ENCODE measurements around the gene WDFY2. TPM values are rescaled to one million over a fixed set of nuclear protein-coding genes. Genes with fewer than 3 reads are reported as not detected.

The WDFY2 gene
- total RNA-seq, 1 donor from 2014 or later = 16.2 TPM

GRCh38 chr13:51556740-51557139, 27.5 kb upstream of the WDFY2 start:
- FAIRE-seq = no peak
- no peak overlapping the region for H3K4me3 ChIP-seq (ENCODE audit: insufficient read depth, low read depth, low read length)

DNA sequence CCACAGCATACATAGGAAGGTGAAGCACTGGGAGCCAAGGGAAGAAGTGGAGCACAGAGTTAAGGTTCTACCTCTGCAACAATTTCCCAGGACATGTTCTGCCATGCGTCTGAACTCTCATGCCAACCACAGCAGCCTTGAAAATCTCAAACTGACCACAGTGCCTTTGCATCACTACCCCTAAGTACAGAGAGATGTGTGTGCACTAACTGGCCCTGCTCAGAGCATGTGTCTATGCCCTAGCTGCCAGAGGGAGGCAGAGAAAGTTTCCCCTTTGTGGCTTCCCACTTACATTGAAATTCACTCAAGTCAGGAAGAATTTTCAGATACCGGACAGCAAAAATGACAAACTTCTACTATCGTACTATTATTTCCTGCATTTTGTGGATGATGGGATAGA, 26.8 kb upstream of the WDFY2 start:
- H3K4me2 ChIP-seq (ENCODE audit: low read length) = peak overlapping the region; percentile 75
- no peak overlapping the region for H3K27ac ChIP-seq (ENCODE audit: low read depth, low read length)
- TF ChIP-seq EZH2 (IDR thresholded peaks at IDR 0.05; ENCODE audit: insufficient read depth, low read length) (no peak), CTCF (IDR thresholded peaks at IDR 0.05; ENCODE audit: insufficient read depth, low read depth, low read length) (no peak)
- peak overlapping the region; percentile 54 for H2AFZ ChIP-seq (ENCODE audit: low read depth, low read length)
- Mint-ChIP-seq H3K9me3 (ENCODE audit: unreplicated experiment) (no peaks in the 10 kb centered on the region), H3K4me1 (ENCODE audit: low read depth, unreplicated experiment) (peaks cover 19% of the 10 kb centered on the region), H3K36me3 (ENCODE audit: low read depth, unreplicated experiment) (no peaks in the 10 kb centered on the region), H3K4me3 (ENCODE audit: unreplicated experiment) (no peak overlapping the region), H3K27me3 (ENCODE audit: low read depth, unreplicated experiment) (no peaks in the 10 kb centered on the region), H3K27ac (ENCODE audit: unreplicated experiment) (no peak overlapping the region)
- FAIRE-seq = no peak
- H3K36me3 ChIP-seq (ENCODE audit: insufficient read depth, low read length) = no peaks in the 10 kb centered on the region
- DNase-seq (ENCODE audit: low read depth) = no peak
- no peaks in the 10 kb centered on the region for H3K27me3 ChIP-seq (ENCODE audit: insufficient read depth, low read length)
- H3K9ac ChIP-seq (ENCODE audit: low read length) = peak overlapping the region; percentile 11
- peaks cover 16% of the 10 kb centered on the region for H3K4me1 ChIP-seq (ENCODE audit: insufficient read depth, low read length)
- H4K20me1 ChIP-seq (ENCODE audit: insufficient read depth, low read length) = no peaks in the 10 kb centered on the region
- H3K79me2 ChIP-seq (ENCODE audit: insufficient read depth, low read length) = no peaks in the 10 kb centered on the region
- no peaks in the 10 kb centered on the region for H3K9me3 ChIP-seq (ENCODE audit: insufficient read depth, low read depth, low read length)
- H3K4me3 ChIP-seq (ENCODE audit: insufficient read depth, low read depth, low read length) = peak overlapping the region; percentile 12

More at GRCh38 chr13:51556740-51557139, 27.5 kb upstream of the WDFY2 start:
- Mint-ChIP-seq H3K4me3 (ENCODE audit: unreplicated experiment) (no peak overlapping the region), H3K9me3 (ENCODE audit: unreplicated experiment) (no peaks in the 10 kb centered on the region), H3K27ac (ENCODE audit: unreplicated experiment) (no peak overlapping the region), H3K27me3 (ENCODE audit: low read depth, unreplicated experiment) (no peaks in the 10 kb centered on the region), H3K4me1 (ENCODE audit: low read depth, unreplicated experiment) (peaks cover 13% of the 10 kb centered on the region), H3K36me3 (ENCODE audit: low read depth, unreplicated experiment) (no peaks in the 10 kb centered on the region)
- Histone ChIP-seq H3K4me2 (ENCODE audit: low read length) (no peak overlapping the region), H3K79me2 (ENCODE audit: insufficient read depth, low read length) (no peaks in the 10 kb centered on the region), H3K9me3 (ENCODE audit: insufficient read depth, low read depth, low read length) (no peaks in the 10 kb centered on the region), H3K9ac (ENCODE audit: low read length) (no peak overlapping the region), H3K36me3 (ENCODE audit: insufficient read depth, low read length) (no peaks in the 10 kb centered on the region), H3K4me1 (ENCODE audit: insufficient read depth, low read length) (peaks cover 16% of the 10 kb centered on the region), H3K27me3 (ENCODE audit: insufficient read depth, low read length) (no peaks in the 10 kb centered on the region), H4K20me1 (ENCODE audit: insufficient read depth, low read length) (no peaks in the 10 kb centered on the region), H3K27ac (ENCODE audit: low read depth, low read length) (no peak overlapping the region), H2AFZ (ENCODE audit: low read depth, low read length) (no peak overlapping the region)
- DNase-seq (ENCODE audit: low read depth) = no peak
- TF ChIP-seq CTCF (IDR thresholded peaks at IDR 0.05; ENCODE audit: insufficient read depth, low read depth, low read length) = no peak
- TF ChIP-seq EZH2 (IDR thresholded peaks at IDR 0.05; ENCODE audit: insufficient read depth, low read length) = no peak

DNA sequence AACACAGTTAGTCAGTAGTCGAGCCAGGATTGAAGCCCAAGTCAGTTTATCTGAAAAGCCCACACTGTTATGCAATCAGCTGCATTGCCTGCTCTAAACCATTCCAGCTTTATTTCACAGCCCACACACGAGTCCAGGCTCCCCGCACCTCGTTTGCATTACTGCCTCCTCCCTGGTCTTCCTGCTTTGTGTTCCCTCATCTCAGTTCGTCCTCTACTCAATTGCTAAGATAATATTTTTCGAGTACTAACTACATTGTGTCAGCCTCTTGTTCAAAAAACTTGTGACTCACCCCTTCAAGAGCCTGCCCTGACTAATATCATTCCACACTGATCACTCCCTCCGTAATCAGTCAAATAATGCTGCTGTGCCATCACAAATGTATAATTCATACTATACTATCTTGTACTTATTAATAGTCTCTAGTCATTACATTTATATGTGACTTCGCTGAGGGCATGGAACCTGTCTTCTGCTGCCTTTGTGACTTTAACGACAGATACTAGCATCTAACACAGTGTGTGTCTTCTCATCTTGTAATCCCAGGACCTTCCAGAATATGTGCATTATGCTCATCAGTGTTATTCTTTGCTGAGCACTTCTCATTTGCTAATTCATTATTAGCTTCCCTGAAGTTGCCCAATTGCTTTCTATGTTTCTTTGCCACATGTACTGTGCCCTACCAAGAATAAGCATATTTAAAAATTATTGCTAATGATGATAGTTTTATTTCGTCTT, 26.2 kb upstream of the WDFY2 start:
- TF ChIP-seq EZH2 (IDR thresholded peaks at IDR 0.05; ENCODE audit: insufficient read depth, low read length) (no peak), CTCF (IDR thresholded peaks at IDR 0.05; ENCODE audit: insufficient read depth, low read depth, low read length) (no peak)
- Histone ChIP-seq H3K36me3 (ENCODE audit: insufficient read depth, low read length) (no peaks in the 10 kb centered on the region), H3K27ac (ENCODE audit: low read depth, low read length) (no peak overlapping the region), H3K4me1 (ENCODE audit: insufficient read depth, low read length) (peaks cover 16% of the 10 kb centered on the region), H3K4me3 (ENCODE audit: insufficient read depth, low read depth, low read length) (peak overlapping the region; percentile 12), H3K27me3 (ENCODE audit: insufficient read depth, low read length) (no peaks in the 10 kb centered on the region), H3K79me2 (ENCODE audit: insufficient read depth, low read length) (no peaks in the 10 kb centered on the region), H3K9me3 (ENCODE audit: insufficient read depth, low read depth, low read length) (no peaks in the 10 kb centered on the region), H4K20me1 (ENCODE audit: insufficient read depth, low read length) (no peaks in the 10 kb centered on the region), H3K4me2 (ENCODE audit: low read length) (peak overlapping the region; percentile 75), H2AFZ (ENCODE audit: low read depth, low read length) (peak overlapping the region; percentile 54), H3K9ac (ENCODE audit: low read length) (peak overlapping the region; percentile 11)
- Mint-ChIP-seq H3K4me1 (ENCODE audit: low read depth, unreplicated experiment) (peaks cover 19% of the 10 kb centered on the region), H3K27me3 (ENCODE audit: low read depth, unreplicated experiment) (no peaks in the 10 kb centered on the region), H3K4me3 (ENCODE audit: unreplicated experiment) (no peak overlapping the region), H3K27ac (ENCODE audit: unreplicated experiment) (no peak overlapping the region), H3K36me3 (ENCODE audit: low read depth, unreplicated experiment) (no peaks in the 10 kb centered on the region), H3K9me3 (ENCODE audit: unreplicated experiment) (no peaks in the 10 kb centered on the region)
- DNase-seq (ENCODE audit: low read depth) (peak; percentile 89), FAIRE-seq (peak; percentile 91)
